NCI-H524 (cell line): ENCODE measurements around the gene KCNMA1.

Experiments used
- DNase-seq, 2 experiments: peaks; one replicate each; lab custom pipeline; 2025; lab: John Stamatoyannopoulos, UW

KCNMA1 gene

DNA sequence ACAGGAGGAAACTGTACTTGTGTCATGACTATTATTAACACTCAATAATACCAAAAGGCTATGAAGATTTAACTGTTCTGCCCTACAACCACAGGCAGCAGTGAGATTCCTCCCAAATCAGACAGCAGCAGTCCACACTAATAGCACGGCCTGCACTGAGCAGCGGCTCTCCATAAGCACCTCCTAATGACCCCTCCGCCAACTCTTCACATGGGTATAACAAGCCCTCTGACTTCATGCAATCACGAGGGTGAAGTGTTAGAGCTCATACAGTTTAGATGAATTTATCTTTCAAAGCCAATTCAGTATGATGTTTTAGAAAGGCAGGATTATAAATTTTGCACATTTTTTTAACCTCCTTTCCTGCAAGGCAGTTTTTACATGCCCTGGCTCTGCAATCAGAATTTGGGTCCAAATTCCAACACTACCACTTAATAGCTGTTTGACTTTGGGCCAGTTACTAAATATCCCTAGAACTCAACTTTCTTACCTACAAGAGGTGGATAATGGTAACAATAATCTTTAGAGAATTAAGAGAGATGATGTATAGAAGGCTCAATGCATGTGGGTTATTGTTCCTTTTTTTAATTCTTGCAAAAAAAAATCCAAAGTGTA is 617.1 kb downstream of the KCNMA1 start:
- DNase-seq, result no peak

DNA sequence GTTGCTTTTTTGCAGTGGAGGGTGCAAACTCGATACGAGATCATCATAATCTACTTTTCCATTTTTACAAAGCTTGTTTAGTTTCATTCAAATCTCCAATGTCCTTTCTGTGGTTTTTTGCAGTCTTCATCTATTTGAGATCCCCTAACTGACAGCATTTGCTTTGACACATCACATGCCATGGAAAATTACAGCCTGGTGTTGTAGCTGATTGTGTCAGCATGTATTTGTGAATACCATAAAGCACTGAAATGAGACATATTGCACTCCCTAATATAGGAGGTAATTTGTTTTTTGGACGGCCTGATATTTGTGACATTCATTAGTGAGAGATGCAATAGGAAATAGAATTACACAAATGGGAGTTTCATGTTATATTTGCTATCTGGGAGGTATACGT is 620.8 kb downstream of the KCNMA1 start:
- no peak for DNase-seq

DNA sequence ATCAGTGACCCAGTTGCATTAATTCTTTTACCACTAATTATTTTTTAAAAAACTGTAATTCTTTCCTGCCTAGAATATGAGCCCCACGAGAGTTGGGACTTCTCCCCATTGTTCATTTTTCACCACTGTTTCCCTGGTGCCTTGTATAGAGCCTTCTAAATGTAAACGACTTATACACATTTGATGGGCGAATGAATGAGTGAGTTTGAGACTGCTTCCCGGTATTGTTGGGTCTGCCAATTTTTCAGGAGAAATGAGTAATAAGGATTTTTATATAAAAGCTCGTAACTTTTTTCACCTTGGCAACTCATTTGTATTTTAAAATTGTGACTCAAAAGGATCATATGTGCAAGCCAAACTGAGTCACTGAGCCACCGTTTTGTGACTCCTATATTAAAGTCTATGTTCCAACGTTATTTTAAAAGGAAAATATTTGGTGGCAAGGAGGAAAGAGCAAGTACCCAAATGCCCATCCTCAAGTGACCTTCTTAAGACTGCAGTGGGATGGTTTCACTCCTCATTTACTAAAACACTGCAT is 621.3 kb downstream of the KCNMA1 start:
- DNase-seq, result no peak

DNA sequence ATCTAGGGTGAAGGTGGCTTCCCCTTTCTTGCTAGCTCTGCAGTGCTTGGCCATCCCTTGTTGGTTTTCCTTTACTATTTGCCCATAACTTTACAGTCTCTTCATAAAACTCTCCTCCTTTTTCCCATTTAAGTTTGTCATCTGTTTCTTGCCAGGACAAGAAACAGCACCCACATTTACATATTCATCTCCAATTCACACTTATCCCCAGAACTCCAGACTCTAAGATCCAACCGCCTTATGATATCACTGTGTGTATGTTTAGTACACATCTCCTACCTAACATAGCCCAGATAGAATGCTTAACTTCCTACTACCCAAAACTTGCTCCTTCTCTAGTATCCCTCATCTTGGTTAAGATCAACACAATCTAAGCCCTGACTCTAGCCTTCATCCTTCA is 622.2 kb downstream of the KCNMA1 start:
- DNase-seq, result no peak

DNA sequence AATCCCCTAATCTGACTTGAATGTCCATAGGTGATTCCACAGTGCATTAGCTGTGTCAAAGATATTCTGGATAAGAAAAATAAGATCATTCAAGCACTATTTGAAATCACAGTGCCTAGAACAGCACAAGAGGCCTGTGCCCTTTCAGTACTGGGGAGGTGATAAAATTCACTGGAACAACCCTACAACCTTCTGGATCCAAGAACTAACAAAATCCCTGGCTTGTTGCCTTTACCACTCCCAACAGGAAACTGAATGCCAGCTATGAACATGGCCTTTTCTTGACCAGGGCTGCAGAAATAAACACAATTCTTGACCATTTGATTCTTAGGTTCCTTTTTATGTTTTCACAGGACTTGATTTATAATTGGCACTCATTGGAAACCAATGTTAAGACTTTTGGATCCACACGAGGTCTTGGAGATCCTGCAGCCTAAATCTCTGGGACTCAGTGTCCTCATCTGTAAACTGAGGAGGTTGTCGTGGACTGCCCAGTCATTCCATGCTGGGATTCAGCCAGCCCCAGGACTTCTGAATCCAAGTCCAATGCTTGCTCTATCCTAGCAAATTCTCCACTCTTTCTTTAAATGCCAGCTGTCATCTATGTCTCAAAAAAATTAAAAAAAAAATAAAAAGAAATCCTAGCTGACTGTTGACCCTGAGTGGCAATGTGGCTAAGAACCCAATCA is 624.7 kb downstream of the KCNMA1 start:
- DNase-seq, result no peak

DNA sequence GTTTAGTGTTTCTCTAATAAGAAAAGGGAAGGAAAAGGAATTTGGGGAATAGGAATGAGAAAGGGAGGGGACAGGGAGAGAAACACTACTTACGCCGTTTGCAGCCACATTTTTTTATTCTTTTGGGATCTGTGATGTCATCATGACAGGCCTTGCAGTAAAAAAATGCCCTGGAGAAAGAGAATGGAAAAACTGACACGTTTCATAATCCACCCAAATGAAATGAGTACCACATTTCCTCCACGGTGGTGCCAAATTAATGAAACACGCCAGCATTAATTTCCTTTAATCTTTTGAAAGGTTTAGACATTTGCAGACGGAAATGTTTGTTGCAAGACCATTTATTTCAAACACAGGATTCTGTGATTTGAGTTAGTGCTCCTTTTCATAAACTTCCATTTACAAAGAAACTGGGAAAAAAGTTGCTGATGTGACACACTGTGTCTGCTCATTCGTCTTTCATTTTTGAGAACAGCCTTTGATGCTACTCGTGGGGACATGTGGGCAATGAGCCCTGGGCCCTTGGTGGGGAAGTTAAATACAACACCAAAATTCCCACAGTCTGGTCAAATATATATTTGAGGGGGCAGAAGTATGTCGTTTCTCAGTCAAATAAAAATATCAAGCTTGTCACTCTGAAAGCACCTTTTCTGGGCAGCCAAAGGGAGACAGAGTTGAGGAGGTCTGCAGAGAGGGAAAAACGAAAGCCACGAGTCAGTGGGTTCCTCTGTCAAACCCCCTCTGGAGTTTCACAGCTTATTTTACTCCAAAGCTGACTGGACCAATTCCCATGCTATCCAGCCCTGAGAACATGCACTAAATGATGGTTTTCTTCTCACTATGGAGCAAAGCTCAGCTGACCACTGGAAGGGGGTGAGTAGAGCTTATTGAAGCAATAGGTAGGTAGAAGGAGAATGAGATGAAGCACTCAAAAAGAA is 625.5 kb downstream of the KCNMA1 start:
- DNase-seq, result no peak

DNA sequence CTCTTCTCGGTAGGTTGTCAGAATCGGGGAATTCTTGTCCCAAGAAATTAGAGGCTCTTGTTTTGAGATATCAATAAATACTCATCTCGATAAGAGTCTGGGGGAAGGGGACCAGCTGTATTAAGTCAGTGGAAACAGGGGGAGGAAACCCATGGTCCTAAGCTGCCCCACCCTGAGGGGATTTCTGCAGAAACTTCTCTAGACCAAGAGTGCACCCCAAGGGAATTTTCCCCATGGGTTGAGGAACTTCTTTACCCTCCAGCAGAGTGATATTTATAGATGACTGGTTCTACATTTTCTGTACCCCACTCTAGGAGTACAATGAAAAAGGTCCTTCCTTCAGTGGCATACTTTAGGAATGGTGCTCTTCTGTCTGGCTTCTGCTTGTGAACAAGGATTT is 627.2 kb downstream of the KCNMA1 start:
- no peak for DNase-seq

DNA sequence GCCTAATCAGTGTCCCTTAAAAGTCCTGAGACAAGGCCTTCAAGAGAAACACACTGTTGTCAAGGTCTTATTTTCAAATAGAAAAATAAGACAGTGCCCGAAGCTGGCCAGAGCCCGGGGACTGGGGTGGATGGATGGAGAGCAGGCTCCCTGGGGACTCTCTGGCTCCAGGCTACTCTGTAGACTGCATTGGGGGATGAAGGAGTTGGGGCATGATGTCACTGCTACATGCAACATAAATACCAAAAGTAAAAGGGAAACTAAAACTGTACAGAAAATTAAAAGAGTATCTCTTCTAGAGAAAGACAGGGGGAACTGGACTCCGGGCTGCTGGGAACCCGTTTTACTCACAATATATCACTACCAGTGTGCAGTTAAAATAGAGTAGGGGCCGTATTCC is 629.8 kb downstream of the KCNMA1 start:
- no peak for DNase-seq

DNA sequence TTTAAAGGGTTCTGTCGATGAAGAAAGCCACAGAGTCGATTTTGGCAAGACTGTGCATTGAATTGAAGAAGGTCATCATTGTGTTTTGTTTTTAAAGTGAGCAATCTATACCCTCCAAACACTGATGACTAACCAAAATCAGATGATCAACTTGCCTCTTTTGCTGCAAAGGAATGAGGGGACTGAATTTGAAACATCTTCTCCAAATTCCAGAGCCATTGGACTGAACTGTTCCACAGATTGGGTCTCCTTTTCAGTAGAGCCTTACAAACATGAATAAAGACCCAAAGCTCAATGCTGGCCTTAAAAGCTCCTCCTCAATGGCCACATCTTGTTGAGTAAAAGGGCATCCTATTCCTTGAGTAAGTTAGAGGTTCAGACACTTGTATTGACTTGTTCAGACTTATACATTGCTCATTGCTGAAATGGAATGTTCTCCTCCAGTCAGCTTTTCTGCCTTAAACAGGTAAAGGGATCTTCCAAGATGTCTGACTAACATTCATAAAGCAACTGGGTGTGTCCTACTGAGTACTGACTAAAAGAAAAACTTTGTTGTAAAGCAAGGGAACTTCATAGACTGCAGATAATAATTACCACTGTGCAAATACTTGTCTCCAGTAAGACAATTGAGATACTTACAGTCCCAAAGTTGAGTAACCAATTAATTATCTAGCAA is 630.6 kb downstream of the KCNMA1 start:
- DNase-seq, result no peak

DNA sequence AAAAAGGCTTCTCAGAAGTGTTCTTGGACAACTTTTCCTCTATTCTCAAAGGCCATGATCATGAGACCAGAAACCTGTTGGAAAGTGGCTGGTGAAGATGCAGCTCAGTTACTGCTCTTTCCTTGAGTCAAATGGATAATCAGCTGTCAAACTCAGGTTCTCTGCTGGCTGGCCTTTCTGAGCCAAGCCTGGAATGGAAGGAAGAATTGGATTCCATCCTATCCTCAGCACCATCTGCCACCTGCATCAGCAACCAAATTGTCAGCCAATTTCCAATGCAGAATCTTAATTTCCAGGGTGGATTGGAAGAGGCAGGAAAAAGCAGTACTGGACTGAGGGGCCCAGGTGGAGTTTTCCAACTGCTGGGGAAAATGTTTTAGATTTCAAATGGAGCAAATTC is 631.7 kb downstream of the KCNMA1 start:
- peak in 1 of 2 experiments; percentile 8 for DNase-seq

DNA sequence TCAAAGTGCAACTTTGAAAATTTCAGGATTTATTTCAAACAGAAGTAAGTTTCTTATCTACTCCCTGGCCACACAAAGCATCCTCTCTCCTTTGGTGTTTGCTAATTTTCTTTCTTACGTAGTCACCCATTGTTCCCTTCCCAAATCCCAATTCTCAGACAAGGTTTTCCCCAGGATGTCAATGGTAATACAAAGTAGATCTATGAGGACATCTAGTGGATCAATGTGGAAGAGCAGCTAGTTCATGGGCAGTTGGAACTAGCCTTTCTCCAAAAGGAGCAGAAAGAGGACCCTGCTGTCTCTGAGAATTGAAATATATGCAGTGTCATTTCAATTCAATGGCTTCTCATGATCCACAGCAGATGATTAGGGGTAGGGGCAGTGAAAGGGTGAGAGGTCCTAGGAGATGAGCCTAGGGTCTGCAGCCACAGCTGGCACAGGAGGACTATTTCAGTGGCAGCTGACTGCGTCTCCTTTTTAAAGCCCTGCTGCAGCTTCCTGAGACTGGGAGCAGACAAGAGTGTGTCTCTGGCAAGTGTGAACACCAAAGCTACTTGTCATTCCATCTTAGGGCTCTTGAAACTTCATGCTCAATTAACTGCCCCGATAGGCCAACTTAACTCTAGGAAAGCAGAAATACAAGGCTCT is 632.6 kb downstream of the KCNMA1 start:
- peak in 1 of 2 experiments; percentile 45 for DNase-seq

DNA sequence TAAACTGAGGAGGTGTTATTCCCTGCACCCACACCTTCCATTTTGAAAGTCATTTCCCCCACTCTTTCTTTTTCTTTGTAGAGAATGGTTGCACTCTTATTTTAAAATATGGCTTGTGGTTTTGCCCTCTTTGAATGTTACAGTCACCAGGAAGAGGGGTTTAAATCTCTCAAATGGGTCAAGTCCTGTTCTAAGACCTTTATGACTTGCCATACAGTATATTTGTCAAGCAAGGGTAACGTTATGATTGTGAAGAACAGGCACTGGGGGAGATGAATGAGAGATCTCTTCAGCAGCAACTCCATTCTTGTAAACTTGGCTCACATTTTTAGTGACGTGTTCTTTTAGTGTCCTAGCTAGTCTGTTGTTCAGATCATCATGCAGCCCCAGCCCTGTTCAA is 634.7 kb downstream of the KCNMA1 start:
- no peak for DNase-seq

DNA sequence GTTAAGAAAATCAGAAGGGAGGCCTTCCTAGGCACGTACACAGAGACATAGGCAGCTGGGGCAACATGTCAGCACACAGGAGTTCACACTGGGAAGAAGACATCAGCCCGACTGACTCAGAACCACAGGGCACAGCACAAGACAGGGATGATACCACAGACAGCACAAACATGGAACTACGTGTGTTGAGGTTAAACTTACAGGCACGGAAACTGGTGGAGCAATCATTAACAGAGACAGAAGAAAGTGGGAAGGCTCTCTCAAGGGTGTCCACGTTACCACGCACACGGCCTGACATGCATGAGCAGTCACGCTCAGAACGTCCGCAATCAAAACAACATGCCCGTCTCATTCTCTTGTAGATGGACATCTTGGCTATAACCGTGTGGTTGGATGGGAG is 636.4 kb downstream of the KCNMA1 start:
- DNase-seq, result no peak

DNA sequence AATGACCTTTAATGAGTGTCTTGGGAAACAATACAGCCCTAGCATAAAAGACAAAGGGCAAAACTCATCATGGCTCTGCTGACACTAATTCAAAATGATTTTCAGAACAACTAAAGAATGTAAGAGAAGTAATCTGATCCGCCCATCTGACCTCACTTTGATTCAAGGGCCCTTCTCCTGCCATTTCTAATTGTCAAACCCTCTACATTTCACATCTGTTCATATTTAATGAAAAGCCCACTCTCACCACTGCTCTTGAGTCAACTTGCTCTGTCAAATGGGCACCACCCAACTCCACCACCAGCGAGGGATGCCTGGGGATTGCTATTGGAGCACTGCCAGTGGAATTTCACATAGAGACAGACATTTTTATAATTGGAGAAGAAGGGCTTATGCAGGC is 639.2 kb downstream of the KCNMA1 start:
- DNase-seq, result peak; percentile 61 to 85

DNA sequence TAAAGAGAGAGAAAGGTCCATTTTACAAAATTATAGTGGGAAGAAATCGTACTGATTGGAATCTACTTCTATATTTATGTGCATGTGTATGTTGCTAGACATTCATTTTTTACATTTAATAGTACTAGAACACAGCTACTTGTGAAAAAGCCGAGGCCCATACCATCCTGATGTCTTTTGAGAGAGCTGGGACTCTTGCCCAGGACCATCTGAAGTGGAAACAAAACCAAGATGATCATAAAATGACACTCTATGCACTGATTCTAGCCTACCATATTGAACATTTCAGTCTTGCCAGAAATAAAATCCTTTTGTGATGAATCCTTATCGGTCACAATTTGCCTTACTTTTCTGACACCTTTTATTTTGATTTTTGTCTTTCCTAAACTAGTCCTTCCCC is 640.0 kb downstream of the KCNMA1 start:
- DNase-seq, result no peak

DNA sequence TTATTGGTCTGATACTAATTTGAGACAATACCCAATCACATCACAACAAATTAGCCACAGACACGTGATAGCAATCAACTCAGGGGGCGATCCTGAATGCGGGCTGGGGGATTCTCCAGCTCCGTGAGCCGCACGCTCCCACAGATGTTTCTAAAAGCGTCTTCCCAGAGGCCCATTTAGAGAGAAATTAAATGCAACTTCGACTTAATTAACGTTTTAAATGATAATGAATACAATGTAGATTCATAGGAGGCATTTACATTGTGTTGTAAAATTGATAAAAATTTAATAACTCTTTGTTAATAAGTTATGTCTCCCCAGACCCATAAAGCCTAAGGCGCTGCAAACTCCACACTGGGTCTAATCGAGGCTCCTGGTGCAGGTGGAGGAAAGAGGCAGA is 642.6 kb downstream of the KCNMA1 start:
- DNase-seq, result no peak

DNA sequence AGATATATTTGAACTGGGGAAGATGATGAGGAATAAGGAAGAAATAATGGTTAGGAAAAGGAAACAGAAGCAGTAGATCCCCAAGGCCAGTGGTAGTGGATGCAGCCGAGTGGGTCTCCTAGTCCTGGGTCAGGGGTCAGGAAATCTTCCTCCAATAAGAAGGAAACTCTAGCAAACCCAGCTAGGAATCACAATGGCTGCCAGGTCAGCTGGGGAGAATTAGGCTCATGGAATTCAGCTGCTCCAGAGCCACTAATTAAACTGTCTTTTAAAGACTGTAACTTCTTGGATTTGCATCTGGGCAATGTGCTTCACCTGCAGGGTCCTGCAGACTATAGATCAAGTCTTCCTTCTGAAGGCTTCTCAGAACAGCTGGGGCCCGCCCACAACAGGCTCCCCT is 644.4 kb downstream of the KCNMA1 start:
- peak in 1 of 2 experiments; percentile 0 for DNase-seq

DNA sequence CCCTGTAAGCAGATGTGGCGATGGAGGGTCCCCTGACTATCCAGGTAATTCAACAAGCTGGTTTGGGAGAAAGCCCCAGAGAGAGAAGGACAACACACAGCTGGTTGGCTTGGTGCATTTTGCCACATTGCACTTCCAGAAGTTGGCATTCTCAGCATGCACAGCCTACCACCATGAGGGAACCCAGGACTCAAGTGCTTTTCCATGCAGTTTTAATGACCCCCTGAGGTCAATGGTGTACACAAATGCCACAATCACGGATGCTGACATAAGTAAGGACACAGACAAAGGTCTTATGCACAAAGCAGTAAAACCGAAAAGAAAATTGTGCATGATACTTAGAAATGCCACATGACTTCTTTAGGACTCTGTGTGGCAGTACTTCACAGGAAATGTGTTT is 645.1 kb downstream of the KCNMA1 start:
- no peak for DNase-seq

DNA sequence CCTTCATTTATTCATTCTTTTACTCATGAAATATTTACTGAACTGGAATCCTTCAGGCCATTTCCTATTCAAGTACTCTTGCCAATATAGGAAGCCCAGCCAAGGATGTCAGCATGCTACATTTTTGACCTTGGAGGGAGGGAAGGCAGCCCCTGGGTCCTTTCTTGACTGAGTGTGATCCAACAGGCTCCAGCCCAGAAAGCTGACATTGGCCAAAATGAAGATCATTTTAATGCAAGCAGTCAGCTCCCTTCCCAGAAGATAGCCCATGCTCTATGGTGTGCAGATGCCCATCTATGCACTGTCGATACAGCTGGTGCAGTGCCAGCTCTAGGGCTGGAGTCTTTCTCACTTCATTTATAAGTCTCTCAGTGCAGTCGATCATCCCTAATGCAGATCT is 646.0 kb downstream of the KCNMA1 start:
- DNase-seq, result no peak

DNA sequence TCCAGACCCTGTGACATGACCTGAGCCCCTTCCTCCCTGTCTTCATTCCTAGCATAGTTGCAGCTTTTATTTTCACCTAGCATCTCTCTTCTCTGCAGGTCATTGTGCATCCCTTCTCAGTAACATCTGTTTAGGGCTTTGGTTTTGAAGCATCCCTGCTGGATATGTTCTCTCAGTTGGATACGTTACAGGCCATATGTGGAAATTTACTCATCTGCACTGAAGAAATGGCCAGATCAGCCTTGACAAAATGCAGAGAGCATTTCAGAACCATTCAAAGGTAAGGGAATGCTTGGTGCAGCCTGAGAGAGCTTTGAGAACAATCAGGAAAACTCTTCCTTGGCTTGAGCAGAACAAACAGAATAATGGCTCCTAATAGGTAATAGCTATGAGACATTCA is 647.0 kb downstream of the KCNMA1 start:
- no peak for DNase-seq
